ENCODE data around the gene CDH23.

DNA sequence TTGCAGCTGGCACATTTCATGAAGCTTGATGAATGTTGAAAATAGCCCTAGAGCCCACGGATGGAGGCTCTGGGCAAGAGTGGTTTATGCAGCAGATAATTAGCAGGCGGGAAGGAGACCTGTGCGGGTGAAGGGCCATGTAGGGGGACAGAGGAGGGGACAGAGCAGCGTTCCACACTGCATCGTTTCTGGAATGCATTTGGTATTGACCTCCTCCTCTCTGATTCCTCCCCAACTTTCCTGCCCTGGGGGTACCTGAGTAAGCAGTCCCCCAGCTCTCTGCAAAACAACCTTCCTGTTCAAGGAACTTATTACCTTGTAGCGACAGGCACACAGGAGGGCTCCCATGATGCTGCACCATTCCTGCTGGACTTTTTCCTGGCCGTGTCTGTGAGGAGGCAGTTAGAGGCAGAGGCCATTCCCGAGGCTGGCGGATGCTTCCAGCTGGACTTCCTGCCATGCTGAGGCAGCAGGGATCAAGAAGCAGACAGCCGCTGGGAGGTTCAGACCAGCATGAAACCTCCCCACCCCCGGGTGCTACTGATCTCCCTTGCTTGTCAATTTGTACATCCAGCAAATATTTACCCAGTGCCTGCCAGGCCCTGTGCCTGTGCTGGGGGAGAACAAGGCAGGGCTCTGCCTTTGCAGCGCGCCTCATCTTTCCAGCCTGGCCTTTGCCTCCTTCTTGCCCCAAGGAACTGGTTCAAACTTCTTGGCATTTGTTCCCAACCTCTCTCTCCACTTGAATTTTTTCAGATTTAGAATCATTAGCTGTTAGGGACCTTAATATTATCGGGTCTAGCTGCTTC, 48.9 kb upstream of the CDH23 start:
- TF ChIP-seq, protein P1, sequence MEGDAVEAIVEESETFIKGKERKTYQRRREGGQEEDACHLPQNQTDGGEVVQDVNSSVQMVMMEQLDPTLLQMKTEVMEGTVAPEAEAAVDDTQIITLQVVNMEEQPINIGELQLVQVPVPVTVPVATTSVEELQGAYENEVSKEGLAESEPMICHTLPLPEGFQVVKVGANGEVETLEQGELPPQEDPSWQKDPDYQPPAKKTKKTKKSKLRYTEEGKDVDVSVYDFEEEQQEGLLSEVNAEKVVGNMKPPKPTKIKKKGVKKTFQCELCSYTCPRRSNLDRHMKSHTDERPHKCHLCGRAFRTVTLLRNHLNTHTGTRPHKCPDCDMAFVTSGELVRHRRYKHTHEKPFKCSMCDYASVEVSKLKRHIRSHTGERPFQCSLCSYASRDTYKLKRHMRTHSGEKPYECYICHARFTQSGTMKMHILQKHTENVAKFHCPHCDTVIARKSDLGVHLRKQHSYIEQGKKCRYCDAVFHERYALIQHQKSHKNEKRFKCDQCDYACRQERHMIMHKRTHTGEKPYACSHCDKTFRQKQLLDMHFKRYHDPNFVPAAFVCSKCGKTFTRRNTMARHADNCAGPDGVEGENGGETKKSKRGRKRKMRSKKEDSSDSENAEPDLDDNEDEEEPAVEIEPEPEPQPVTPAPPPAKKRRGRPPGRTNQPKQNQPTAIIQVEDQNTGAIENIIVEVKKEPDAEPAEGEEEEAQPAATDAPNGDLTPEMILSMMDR (conservative IDR thresholded peaks at IDR 0.05 in 1 of 2, IDR thresholded peaks at IDR 0.05 in 1 of 2; ENCODE audit: extremely low read depth in 1 of 2, insufficient read depth in 1 of 2, low read depth in 1 of 2, low read length in 2 of 2): no peak
- no peak for TF ChIP-seq EZH2 (IDR thresholded peaks at IDR 0.05; ENCODE audit: borderline replicate concordance, low read length)
